ENCODE measurements around the gene TATDN3.
"Not testable (repeated sequence)": the region's sequence is repeated elsewhere in the genome, so short reads cannot be mapped to it uniquely, and the experiment has no call there.

Gene TATDN3

GRCh38 chr1:212762234-212762633 lies 29.5 kb upstream of the TATDN3 start:
- TF ChIP-seq CTCF (IDR thresholded peaks at IDR 0.05; ENCODE audit: low read depth, low read length, missing control alignments): no peak
- no peak overlapping the region for H3K4me3 ChIP-seq (replicated peaks; ENCODE audit: low read depth, low read length)
- DNase-seq (ENCODE audit: extremely low read depth, low read depth): no peak

GRCh38 chr1:212762839-212763238 lies 28.9 kb upstream of the TATDN3 start:
- no peak for DNase-seq (ENCODE audit: extremely low read depth, low read depth)

GRCh38 chr1:212764718-212765281 lies 26.9 kb upstream of the TATDN3 start:
- not testable (repeated sequence) for DNase-seq (ENCODE audit: extremely low read depth, low read depth)

More at GRCh38 chr1:212762839-212763238, 28.9 kb upstream of the TATDN3 start:
- TF ChIP-seq CTCF (IDR thresholded peaks at IDR 0.05; ENCODE audit: low read depth, low read length, missing control alignments): no peak
- no peak overlapping the region for H3K4me3 ChIP-seq (replicated peaks; ENCODE audit: low read depth, low read length)

GRCh38 chr1:212766825-212767224 lies 24.9 kb upstream of the TATDN3 start:
- H3K4me3 ChIP-seq (replicated peaks; ENCODE audit: low read depth, low read length); DNase-seq (ENCODE audit: extremely low read depth, low read depth): not testable (repeated sequence)

More at GRCh38 chr1:212764718-212765281, 26.9 kb upstream of the TATDN3 start:
- not testable (repeated sequence) for H3K4me3 ChIP-seq (replicated peaks; ENCODE audit: low read depth, low read length)

- no peak for TF ChIP-seq CTCF (IDR thresholded peaks at IDR 0.05; ENCODE audit: low read depth, low read length, missing control alignments)
Observed at GRCh38 chr1:212769459-212770167, 22.1 kb upstream of the TATDN3 start.

GRCh38 chr1:212771341-212771740 lies 20.4 kb upstream of the TATDN3 start:
- H3K4me3 ChIP-seq (replicated peaks; ENCODE audit: low read depth, low read length): no peak overlapping the region
- TF ChIP-seq CTCF (IDR thresholded peaks at IDR 0.05; ENCODE audit: low read depth, low read length, missing control alignments): no peak
- DNase-seq (ENCODE audit: extremely low read depth, low read depth): no peak

More at GRCh38 chr1:212769459-212770167, 22.1 kb upstream of the TATDN3 start:
- H3K4me3 ChIP-seq (replicated peaks; ENCODE audit: low read depth, low read length): no peak overlapping the region
- DNase-seq (ENCODE audit: extremely low read depth, low read depth): no peak

- H3K4me3 ChIP-seq (replicated peaks; ENCODE audit: low read depth, low read length): no peak overlapping the region
- DNase-seq (ENCODE audit: extremely low read depth, low read depth): no peak
- TF ChIP-seq CTCF (IDR thresholded peaks at IDR 0.05; ENCODE audit: low read depth, low read length, missing control alignments): no peak
Observed at GRCh38 chr1:212773011-212773410, 18.7 kb upstream of the TATDN3 start.

- TF ChIP-seq CTCF (IDR thresholded peaks at IDR 0.05; ENCODE audit: low read depth, low read length, missing control alignments): no peak
- DNase-seq (ENCODE audit: extremely low read depth, low read depth): no peak
Observed at GRCh38 chr1:212774584-212774983, 17.1 kb upstream of the TATDN3 start.

More at GRCh38 chr1:212774584-212774983, 17.1 kb upstream of the TATDN3 start:
- H3K4me3 ChIP-seq (replicated peaks; ENCODE audit: low read depth, low read length): no peak overlapping the region

All from HFF-Myc (cell line).